H9 (cell line): ENCODE results near the gene NEUROD1. TPM values are rescaled to one million over a fixed set of nuclear protein-coding genes. Genes with fewer than 3 reads are reported as not detected.

Experiments
- DNase-seq: peaks from one replicate; pipeline ENCODE4 v3.0.0-alpha.2; 2017
- H2AFZ ChIP-seq: one replicate; pipeline ENCODE4 v1.6.1; 2013; ENCODE audit warnings: mild to moderate bottlenecking, low read length, control low read depth, moderate library complexity
- H2AK5ac ChIP-seq: 2 replicates; pipeline ENCODE4 v1.6.1; 2013; ENCODE audit warnings: low read length, control low read depth, mixed read lengths; ENCODE audit not compliant: insufficient read length
- H2BK120ac ChIP-seq: one replicate; pipeline ENCODE4 v1.6.1; 2013; ENCODE audit warnings: low read depth, mild to moderate bottlenecking, low read length, control low read depth, inconsistent platforms; ENCODE audit not compliant: poor library complexity, severe bottlenecking
- H2BK12ac ChIP-seq: 2 replicates; pipeline ENCODE4 v1.6.1; 2013; ENCODE audit warnings: low read length, control low read depth, mixed read lengths, low read depth; ENCODE audit not compliant: insufficient read length
- H2BK15ac ChIP-seq: 2 replicates; pipeline ENCODE4 v1.6.1; 2013; ENCODE audit warnings: low read depth, low read length, control low read depth
- H2BK20ac ChIP-seq: one replicate; pipeline ENCODE4 v1.6.1; 2013; ENCODE audit warnings: low read depth, mild to moderate bottlenecking, low read length, control low read depth, inconsistent platforms; ENCODE audit not compliant: poor library complexity, severe bottlenecking
- H2BK5ac ChIP-seq: 2 replicates; pipeline ENCODE4 v1.6.1; 2013; ENCODE audit warnings: low read length, control low read depth, mixed read lengths; ENCODE audit not compliant: insufficient read length
- H3K14ac ChIP-seq: 2 replicates; pipeline ENCODE4 v1.6.1; 2013; ENCODE audit warnings: low read length, control low read depth; ENCODE audit not compliant: insufficient read depth
- H3K18ac ChIP-seq: 2 replicates; pipeline ENCODE4 v1.6.1; 2013; ENCODE audit warnings: low read depth, mild to moderate bottlenecking, mixed read lengths, low read length, control low read depth; ENCODE audit not compliant: insufficient read length
- H3K23ac ChIP-seq: 2 replicates; pipeline ENCODE4 v1.6.1; 2013; ENCODE audit warnings: low read length, control low read depth, mixed read lengths, low read depth; ENCODE audit not compliant: insufficient read length
- H3K23me2 ChIP-seq: 2 replicates; pipeline ENCODE4 v1.6.1; 2013; ENCODE audit warnings: low read depth, mild to moderate bottlenecking, mixed read lengths, low read length, control low read depth; ENCODE audit not compliant: insufficient read length, poor library complexity, severe bottlenecking
- H3K27ac ChIP-seq: 2 replicates; pipeline ENCODE4 v1.5.1; 2013; ENCODE audit warnings: low read length, control low read depth, mixed read lengths, low read depth; ENCODE audit not compliant: insufficient read length
- H3K27me3 ChIP-seq: 2 replicates; pipeline ENCODE4 v1.6.1; 2013; ENCODE audit warnings: low read length, control low read depth, inconsistent platforms; ENCODE audit not compliant: insufficient read depth
- H3K4ac ChIP-seq: 2 replicates; pipeline ENCODE4 v1.6.1; 2013; ENCODE audit warnings: low read depth, mild to moderate bottlenecking, control low read depth, inconsistent platforms, low read length, moderate library complexity
- H3K4me1 ChIP-seq: 2 replicates; pipeline ENCODE4 v1.6.1; 2013; ENCODE audit warnings: low read length, control low read depth, inconsistent platforms; ENCODE audit not compliant: insufficient read depth
- H3K4me2 ChIP-seq: 2 replicates; pipeline ENCODE4 v1.6.1; 2013; ENCODE audit warnings: low read length, control low read depth, mixed read lengths; ENCODE audit not compliant: insufficient read length, insufficient read depth
- H3K56ac ChIP-seq: 2 replicates; pipeline ENCODE4 v1.6.1; 2013; ENCODE audit warnings: low read depth, mild to moderate bottlenecking, mixed read lengths, low read length, control low read depth; ENCODE audit not compliant: insufficient read length
- H3K79me1 ChIP-seq: 2 replicates; pipeline ENCODE4 v1.6.1; 2013; ENCODE audit warnings: low read depth, mild to moderate bottlenecking, moderate library complexity, low read length, control low read depth, inconsistent platforms; ENCODE audit not compliant: insufficient read depth, poor library complexity, severe bottlenecking
- H3K79me2 ChIP-seq: 2 replicates; pipeline ENCODE4 v1.6.1; 2013; ENCODE audit warnings: low read length, control low read depth, inconsistent platforms; ENCODE audit not compliant: insufficient read depth
- H3K9ac ChIP-seq: 2 replicates; pipeline ENCODE4 v1.6.1; 2013; ENCODE audit warnings: low read length, control low read depth, mixed read lengths; ENCODE audit not compliant: insufficient read length; ENCODE audit errors: extremely low read depth
- H3K9me3 ChIP-seq: one replicate; pipeline ENCODE4 v1.6.1; 2013; ENCODE audit warnings: low read depth, low read length, inconsistent platforms; ENCODE audit not compliant: control insufficient read depth
- H3T11ph ChIP-seq: one replicate; pipeline ENCODE4 v1.6.1; 2013; ENCODE audit warnings: mild to moderate bottlenecking, low read length, control low read depth, inconsistent platforms
- H4K20me1 ChIP-seq: one replicate; pipeline ENCODE4 v1.6.1; 2013; ENCODE audit not compliant: control insufficient read depth, insufficient read length, insufficient read depth
- H4K5ac ChIP-seq: 2 replicates; pipeline ENCODE4 v1.6.1; 2013; ENCODE audit warnings: low read depth, mild to moderate bottlenecking, mixed read lengths, low read length, control low read depth; ENCODE audit not compliant: insufficient read length
- H4K8ac ChIP-seq: replicated peaks from 2 replicates; pipeline ENCODE4 v1.6.1; 2013; ENCODE audit warnings: low read length, control low read depth, mixed read lengths, low read depth; ENCODE audit not compliant: insufficient read length
- H4K91ac ChIP-seq: 2 replicates; pipeline ENCODE4 v1.6.1; 2013; ENCODE audit warnings: low read depth, mild to moderate bottlenecking, moderate library complexity, mixed read lengths, low read length, control low read depth; ENCODE audit not compliant: insufficient read length
- H3K27ac Mint-ChIP-seq, 3 experiments: 2 replicates in 2 of 3; 3 replicates in 1 of 3; pipeline ENCODE4 v1.8.0; 2020 to 2021; ENCODE audit warnings: mixed read lengths in 3 of 3, mild to moderate bottlenecking in 1 of 3, moderate library complexity in 1 of 3
- H3K27me3 Mint-ChIP-seq: 2 replicates; pipeline ENCODE4 v1.8.0; 2021; ENCODE audit warnings: low read depth, mild to moderate bottlenecking, moderate library complexity, mixed read lengths
- H3K36me3 Mint-ChIP-seq, 3 experiments: 2 replicates in 2 of 3; 3 replicates in 1 of 3; pipeline ENCODE4 v1.8.0; 2020 to 2021; ENCODE audit warnings: low read depth in 3 of 3, mixed read lengths in 3 of 3; ENCODE audit not compliant: insufficient read depth in 1 of 3
- H3K4me1 Mint-ChIP-seq, 2 experiments: 2 replicates each; pipeline ENCODE4 v1.8.0; 2020; ENCODE audit warnings: mixed read lengths in 2 of 2
- H3K4me3 Mint-ChIP-seq, 2 experiments: 2 replicates in 1 of 2; 3 replicates in 1 of 2; pipeline ENCODE4 v1.8.0; 2020 to 2021; ENCODE audit warnings: mild to moderate bottlenecking in 2 of 2, mixed read lengths in 2 of 2, moderate library complexity in 1 of 2
- H3K9me3 Mint-ChIP-seq, 2 experiments: 2 replicates in 1 of 2; 3 replicates in 1 of 2; pipeline ENCODE4 v1.8.0; 2020; ENCODE audit warnings: mild to moderate bottlenecking in 2 of 2, mixed read lengths in 2 of 2, moderate library complexity in 1 of 2
- WGBS: extraction: QIAGEN DNeasy Blood & Tissue Kit; methylation state at CpG from one replicate; pipeline ENCODE4 v1.1.7; 2013; ENCODE audit warnings: missing lambda C conversion rate, low lambda C conversion rate, mixed read lengths; ENCODE audit not compliant: insufficient read length; ENCODE audit errors: extremely low coverage; 5-methylcytosine and 5-hydroxymethylcytosine counted together
- total RNA-seq: library from RNA; stranded (reverse); gene quantifications from 2 replicates; pipeline ENCODE4 v1.2.1, GENCODE V29; 2021
- TF ChIP-seq, protein P1 (sequence below): fragments of 200-600 bp; sonication (generic); conservative IDR thresholded peaks from 3 replicates; pipeline ENCODE4 v1.8.0; 2021; ENCODE audit warnings: antibody characterized with exemption, mild to moderate bottlenecking

NEUROD1 gene
- total RNA-seq, 1 experiment from 2014 or later: not detected

DNA sequence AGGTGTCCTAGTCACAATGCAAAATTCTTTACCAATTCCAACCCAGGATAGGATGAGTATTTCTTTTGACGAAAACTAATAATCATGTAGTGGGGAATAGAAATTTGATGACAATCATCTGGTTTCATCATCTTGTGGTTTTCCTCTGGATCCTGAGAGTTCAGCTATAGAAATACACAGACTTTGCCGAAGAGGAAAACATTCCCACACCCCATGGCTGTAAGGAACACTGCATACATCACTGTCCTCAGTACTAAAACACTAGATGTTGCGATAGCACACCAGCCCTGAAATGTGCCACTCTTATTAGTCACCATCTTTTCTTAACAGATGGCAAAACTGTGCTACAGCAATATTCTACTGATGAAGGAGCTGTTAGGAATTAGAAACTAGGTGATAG lies 52.8 kb downstream of the NEUROD1 start:
- peaks cover 15% of the 10 kb centered on the region for H3K27me3 Mint-ChIP-seq
- TF ChIP-seq, protein P1, sequence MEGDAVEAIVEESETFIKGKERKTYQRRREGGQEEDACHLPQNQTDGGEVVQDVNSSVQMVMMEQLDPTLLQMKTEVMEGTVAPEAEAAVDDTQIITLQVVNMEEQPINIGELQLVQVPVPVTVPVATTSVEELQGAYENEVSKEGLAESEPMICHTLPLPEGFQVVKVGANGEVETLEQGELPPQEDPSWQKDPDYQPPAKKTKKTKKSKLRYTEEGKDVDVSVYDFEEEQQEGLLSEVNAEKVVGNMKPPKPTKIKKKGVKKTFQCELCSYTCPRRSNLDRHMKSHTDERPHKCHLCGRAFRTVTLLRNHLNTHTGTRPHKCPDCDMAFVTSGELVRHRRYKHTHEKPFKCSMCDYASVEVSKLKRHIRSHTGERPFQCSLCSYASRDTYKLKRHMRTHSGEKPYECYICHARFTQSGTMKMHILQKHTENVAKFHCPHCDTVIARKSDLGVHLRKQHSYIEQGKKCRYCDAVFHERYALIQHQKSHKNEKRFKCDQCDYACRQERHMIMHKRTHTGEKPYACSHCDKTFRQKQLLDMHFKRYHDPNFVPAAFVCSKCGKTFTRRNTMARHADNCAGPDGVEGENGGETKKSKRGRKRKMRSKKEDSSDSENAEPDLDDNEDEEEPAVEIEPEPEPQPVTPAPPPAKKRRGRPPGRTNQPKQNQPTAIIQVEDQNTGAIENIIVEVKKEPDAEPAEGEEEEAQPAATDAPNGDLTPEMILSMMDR: no peak
- Histone ChIP-seq H3K79me2 (no peaks in the 10 kb centered on the region), H3K4me2 (no peak overlapping the region), H2AK5ac (no peak overlapping the region), H3T11ph (no peak overlapping the region), H3K23me2 (no peaks in the 10 kb centered on the region), H3K14ac (no peak overlapping the region), H3K4me1 (no peaks in the 10 kb centered on the region), H4K5ac (no peak overlapping the region), H4K20me1 (no peaks in the 10 kb centered on the region), H4K8ac (no peak overlapping the region), H2BK120ac (no peak overlapping the region), H3K79me1 (no peaks in the 10 kb centered on the region), H3K23ac (no peak overlapping the region), H4K91ac (no peak overlapping the region), H2AFZ (no peak overlapping the region), H2BK20ac (no peak overlapping the region), H3K18ac (no peak overlapping the region), H2BK15ac (no peak overlapping the region), H3K9ac (no peak overlapping the region), H2BK5ac (no peak overlapping the region), H3K27ac (no peak overlapping the region), H2BK12ac (no peak overlapping the region), H3K4ac (no peak overlapping the region), H3K27me3 (no peaks in the 10 kb centered on the region), H3K9me3 (no peaks in the 10 kb centered on the region), H3K56ac (no peak overlapping the region)
- no peak overlapping the region for H3K27ac Mint-ChIP-seq
- no peaks in the 10 kb centered on the region; a peak in 1 of 5 replicates for H3K9me3 Mint-ChIP-seq
- no peaks in the 10 kb centered on the region for H3K36me3 Mint-ChIP-seq
- H3K4me3 Mint-ChIP-seq: no peak overlapping the region
- DNase-seq: no peak
- WGBS: no CpG with 5 or more reads among the region's 3 CpGs
- peaks cover 5 to 9% of the 10 kb centered on the region in 2 experiments; a peak in 3 of 4 replicates for H3K4me1 Mint-ChIP-seq
